ENCODE data around the gene ZNF45. TPM values are rescaled to one million over a fixed set of nuclear protein-coding genes. Genes with fewer than 3 reads are reported as not detected.
"Not testable (repeated sequence)": the region's sequence is repeated elsewhere in the genome, so short reads cannot be mapped to it uniquely, and the experiment has no call there.

ZNF45 gene
- total RNA-seq, 1 donor from 2014 or later, result 20.9 TPM

DNA sequence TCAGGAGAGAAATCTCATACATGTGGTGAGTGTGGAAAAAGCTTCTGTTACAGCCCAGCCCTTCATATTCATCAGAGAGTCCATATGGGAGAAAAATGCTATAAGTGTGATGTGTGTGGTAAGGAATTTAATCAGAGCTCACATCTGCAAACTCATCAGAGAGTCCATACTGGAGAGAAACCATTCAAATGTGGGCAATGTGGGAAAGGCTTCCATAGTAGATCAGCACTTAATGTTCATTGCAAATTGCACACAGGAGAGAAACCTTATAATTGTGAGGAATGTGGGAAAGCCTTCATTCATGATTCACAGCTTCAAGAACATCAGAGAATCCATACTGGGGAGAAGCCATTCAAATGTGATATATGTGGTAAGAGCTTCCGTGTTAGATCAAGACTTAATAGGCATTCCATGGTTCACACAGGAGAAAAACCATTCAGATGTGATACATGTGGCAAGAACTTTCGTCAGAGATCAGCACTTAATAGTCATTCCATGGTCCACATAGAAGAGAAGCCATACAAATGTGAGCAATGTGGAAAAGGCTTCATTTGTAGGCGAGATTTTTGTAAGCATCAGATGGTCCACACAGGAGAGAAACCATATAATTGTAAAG lies 31.1 kb upstream of the ZNF45 start:
- no peak overlapping the region for H3K4me3 Mint-ChIP-seq (ENCODE audit: low read depth)
- TF ChIP-seq, protein P1, sequence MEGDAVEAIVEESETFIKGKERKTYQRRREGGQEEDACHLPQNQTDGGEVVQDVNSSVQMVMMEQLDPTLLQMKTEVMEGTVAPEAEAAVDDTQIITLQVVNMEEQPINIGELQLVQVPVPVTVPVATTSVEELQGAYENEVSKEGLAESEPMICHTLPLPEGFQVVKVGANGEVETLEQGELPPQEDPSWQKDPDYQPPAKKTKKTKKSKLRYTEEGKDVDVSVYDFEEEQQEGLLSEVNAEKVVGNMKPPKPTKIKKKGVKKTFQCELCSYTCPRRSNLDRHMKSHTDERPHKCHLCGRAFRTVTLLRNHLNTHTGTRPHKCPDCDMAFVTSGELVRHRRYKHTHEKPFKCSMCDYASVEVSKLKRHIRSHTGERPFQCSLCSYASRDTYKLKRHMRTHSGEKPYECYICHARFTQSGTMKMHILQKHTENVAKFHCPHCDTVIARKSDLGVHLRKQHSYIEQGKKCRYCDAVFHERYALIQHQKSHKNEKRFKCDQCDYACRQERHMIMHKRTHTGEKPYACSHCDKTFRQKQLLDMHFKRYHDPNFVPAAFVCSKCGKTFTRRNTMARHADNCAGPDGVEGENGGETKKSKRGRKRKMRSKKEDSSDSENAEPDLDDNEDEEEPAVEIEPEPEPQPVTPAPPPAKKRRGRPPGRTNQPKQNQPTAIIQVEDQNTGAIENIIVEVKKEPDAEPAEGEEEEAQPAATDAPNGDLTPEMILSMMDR (IDR thresholded peaks at IDR 0.05; ENCODE audit: unreplicated experiment), result no peak
- H3K27ac Mint-ChIP-seq, result no peak overlapping the region
- H3K27me3 Mint-ChIP-seq, result no peaks in the 10 kb centered on the region
- no peak for DNase-seq (ENCODE audit: low spot score, unreplicated experiment)
- H3K4me1 Mint-ChIP-seq (ENCODE audit: low read depth), result no peaks in the 10 kb centered on the region
- peaks cover 72% of the 10 kb centered on the region for H3K9me3 Mint-ChIP-seq (ENCODE audit: low read depth)
- peaks cover 91% of the 10 kb centered on the region for H3K36me3 Mint-ChIP-seq (ENCODE audit: insufficient read depth)

DNA sequence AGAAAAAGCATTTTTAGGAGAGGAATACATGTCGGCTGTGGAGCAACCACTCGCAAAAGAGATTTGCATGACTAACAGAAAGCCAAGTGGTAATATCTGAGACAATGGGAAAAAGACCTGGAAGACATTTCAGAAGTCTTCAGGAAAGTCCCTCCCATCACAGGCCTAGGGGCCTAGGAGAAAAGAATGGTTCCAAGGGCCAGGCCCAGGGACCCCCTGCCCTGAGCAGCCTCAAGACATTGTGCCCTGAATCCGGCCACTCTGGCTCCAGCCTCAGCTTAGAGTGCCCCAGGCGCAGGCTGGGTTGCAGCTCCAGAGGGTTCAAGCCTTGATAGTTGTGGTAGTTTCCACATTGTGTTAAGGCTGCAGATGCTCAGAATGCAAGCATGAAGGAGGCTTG lies 25.3 kb upstream of the ZNF45 start:
- Mint-ChIP-seq H3K36me3 (ENCODE audit: insufficient read depth) (peaks cover 74% of the 10 kb centered on the region), H3K9me3 (ENCODE audit: low read depth) (peaks cover 54% of the 10 kb centered on the region), H3K27me3 (no peaks in the 10 kb centered on the region), H3K4me1 (ENCODE audit: low read depth) (no peaks in the 10 kb centered on the region), H3K27ac (no peak overlapping the region), H3K4me3 (ENCODE audit: low read depth) (no peak overlapping the region)
- TF ChIP-seq, protein P1 (IDR thresholded peaks at IDR 0.05; ENCODE audit: unreplicated experiment), result no peak
- DNase-seq (ENCODE audit: low spot score, unreplicated experiment), result no peak

DNA sequence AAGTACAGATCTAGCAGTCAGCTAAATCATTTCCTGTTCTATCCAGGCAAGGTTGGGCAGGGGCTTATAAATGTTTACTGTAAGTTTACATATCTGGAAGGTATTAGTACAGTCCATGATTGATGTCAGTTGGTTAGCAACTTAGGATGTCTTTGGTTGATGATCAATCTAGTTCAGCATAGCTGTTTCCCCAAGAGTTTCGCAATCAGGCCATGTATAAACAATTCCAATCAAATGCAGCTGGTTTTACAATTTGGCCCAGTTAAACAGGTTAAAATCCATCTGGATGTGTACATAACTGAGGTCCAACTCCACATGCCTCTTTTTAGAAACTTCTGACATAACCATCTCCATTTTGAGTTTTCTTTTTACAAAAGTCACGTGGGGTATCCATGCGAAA lies 22.8 kb upstream of the ZNF45 start:
- H3K4me3 Mint-ChIP-seq (ENCODE audit: low read depth), result no peak overlapping the region
- no peaks in the 10 kb centered on the region for H3K27me3 Mint-ChIP-seq
- peaks cover 67% of the 10 kb centered on the region for H3K36me3 Mint-ChIP-seq (ENCODE audit: insufficient read depth)
- no peak for DNase-seq (ENCODE audit: low spot score, unreplicated experiment)
- H3K4me1 Mint-ChIP-seq (ENCODE audit: low read depth), result no peaks in the 10 kb centered on the region
- H3K27ac Mint-ChIP-seq, result no peak overlapping the region
- TF ChIP-seq, protein P1 (IDR thresholded peaks at IDR 0.05; ENCODE audit: unreplicated experiment), result no peak
- peaks cover 45% of the 10 kb centered on the region for H3K9me3 Mint-ChIP-seq (ENCODE audit: low read depth)

DNA sequence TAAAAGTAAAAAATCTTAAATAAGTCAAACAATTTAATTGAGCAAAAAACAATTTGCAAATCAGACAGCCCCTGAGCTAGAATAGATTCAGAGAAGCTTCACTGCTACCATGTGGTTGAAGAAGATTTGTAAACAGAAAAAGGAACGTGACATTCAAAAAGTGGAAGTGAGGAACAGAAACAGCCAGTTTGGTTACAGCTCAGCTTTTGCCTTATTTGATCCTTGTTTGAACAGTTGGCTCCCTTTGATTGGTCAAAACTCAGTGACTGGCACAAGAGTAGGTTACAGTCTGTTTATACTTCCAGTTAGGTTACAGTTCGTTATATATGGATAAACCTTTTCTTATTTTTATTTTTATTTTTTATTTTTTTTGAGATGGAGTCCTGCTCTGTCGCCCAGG lies 21.7 kb upstream of the ZNF45 start:
- Mint-ChIP-seq H3K4me3 (ENCODE audit: low read depth) (no peak overlapping the region), H3K36me3 (ENCODE audit: insufficient read depth) (peaks cover 61% of the 10 kb centered on the region), H3K27me3 (no peaks in the 10 kb centered on the region), H3K27ac (no peak overlapping the region), H3K9me3 (ENCODE audit: low read depth) (peaks cover 46% of the 10 kb centered on the region), H3K4me1 (ENCODE audit: low read depth) (no peaks in the 10 kb centered on the region)
- no peak for DNase-seq (ENCODE audit: low spot score, unreplicated experiment)
- TF ChIP-seq, protein P1 (IDR thresholded peaks at IDR 0.05; ENCODE audit: unreplicated experiment), result no peak

DNA sequence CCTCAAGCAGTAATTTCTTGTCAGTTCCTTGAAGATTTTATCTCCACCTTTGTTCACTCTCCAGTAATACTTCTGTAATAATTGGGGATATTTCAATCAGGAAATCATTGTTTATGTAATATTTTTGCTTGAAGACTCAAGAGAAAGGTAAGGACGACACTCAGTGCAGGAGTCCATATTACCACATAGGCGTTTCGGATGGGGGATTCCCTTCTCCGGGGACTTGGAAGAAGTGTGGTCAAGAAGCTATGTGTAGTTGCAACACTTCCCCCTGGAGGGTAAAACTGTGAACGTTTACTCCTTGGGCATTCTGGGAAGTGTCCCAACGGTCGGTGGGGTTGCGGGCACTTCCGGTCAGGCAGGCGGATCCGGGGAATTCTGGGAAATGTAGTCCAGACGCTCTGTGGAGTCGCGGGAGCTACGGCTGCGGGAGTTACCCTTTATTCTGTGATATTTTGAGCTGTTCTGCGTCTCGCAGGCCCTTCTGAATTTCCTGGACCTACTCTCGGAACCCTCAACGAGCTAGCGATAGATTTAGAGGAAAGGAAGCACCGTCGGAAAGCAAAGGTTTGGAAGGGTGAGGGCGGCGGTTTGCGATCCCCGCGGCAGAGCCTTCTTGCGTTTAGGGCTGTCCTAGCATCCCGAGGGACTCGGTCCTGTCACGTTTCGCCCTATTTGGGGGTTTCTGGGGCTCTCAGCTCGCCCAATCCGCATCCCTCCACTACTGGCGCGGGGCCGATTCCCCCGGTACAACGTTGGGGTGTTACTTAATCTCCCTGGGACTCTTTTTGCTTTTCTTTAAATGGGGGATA lies 16.0 kb upstream of the ZNF45 start, which contains the start of gene ZNF221:
Gene ZNF221, plus strand, starts transcription at position 395 of the 812 bp plus-strand sequence. CDS start 11,499 bp downstream, outside the sequence.
- Mint-ChIP-seq H3K36me3 (ENCODE audit: insufficient read depth) (peaks cover 30% of the 10 kb centered on the region), H3K27me3 (peaks cover 31% of the 10 kb centered on the region), H3K4me1 (ENCODE audit: low read depth) (peaks cover 3% of the 10 kb centered on the region), H3K4me3 (ENCODE audit: low read depth) (peak within 1 kb of the TSS; percentile 99), H3K9me3 (ENCODE audit: low read depth) (peaks cover 53% of the 10 kb centered on the region), H3K27ac (peak within 1 kb of the TSS; percentile 98)
- DNase-seq (ENCODE audit: low spot score, unreplicated experiment), result peak; percentile 78
- TF ChIP-seq, protein P1 (IDR thresholded peaks at IDR 0.05; ENCODE audit: unreplicated experiment), result peak; percentile 64

DNA sequence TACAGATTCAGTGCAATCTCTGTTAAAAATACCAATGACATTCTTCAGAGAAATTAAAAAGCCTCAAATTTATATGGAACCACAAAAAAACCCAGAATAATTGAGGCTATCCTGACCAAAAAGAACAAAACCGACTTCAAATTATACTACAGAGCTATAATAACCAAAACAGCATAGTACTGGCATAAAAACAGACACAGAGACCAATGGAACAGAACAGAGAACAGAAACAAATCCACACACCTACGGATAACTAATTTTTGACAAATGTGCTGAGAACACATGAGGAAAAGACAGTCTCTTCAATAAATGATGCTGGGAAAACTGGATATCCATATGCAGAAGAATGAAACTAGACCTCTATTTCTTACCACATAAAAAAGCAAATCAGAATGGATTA lies 14.7 kb upstream of the ZNF45 start:
- Mint-ChIP-seq H3K36me3 (ENCODE audit: insufficient read depth) (peaks cover 20% of the 10 kb centered on the region), H3K9me3 (ENCODE audit: low read depth) (peaks cover 49% of the 10 kb centered on the region), H3K27me3 (peaks cover 39% of the 10 kb centered on the region), H3K4me3 (ENCODE audit: low read depth) (peak overlapping the region; percentile 53)
- not testable (repeated sequence) for DNase-seq (ENCODE audit: low spot score, unreplicated experiment); H3K27ac Mint-ChIP-seq; H3K4me1 Mint-ChIP-seq (ENCODE audit: low read depth)

DNA sequence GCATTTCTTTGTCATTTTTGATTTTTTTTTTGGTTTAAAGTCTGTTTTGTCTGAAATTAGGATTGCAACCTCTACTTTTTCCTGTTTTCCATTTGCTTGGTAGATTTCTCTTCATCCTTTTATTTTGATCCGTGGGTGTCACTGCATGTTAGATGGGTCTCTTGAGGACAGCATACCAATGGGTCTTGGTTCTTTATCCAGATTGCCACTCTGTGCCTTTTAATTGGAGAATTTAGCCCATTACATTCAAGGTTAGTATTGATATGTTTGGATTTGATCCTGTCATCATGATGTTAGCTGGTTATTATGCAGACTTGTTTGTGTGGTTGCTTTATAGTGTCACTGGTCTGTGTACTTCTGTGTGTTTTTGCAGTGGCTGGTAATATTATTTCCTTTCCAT lies 12.3 kb upstream of the ZNF45 start:
- not testable (repeated sequence) for H3K4me1 Mint-ChIP-seq (ENCODE audit: low read depth); H3K36me3 Mint-ChIP-seq (ENCODE audit: insufficient read depth); H3K4me3 Mint-ChIP-seq (ENCODE audit: low read depth); DNase-seq (ENCODE audit: low spot score, unreplicated experiment); H3K27ac Mint-ChIP-seq
- Mint-ChIP-seq H3K27me3 (peaks cover 44% of the 10 kb centered on the region), H3K9me3 (ENCODE audit: low read depth) (peaks cover 45% of the 10 kb centered on the region)

Data from progenitor cell of endocrine pancreas (in vitro differentiated cells).